AG09319 (cell line): ENCODE measurements around the gene CTNNBL1.
A peak's percentile ranks its signal among the peaks of the same experiment; 100 is the strongest.
"Not testable (repeated sequence)": the region's sequence is repeated elsewhere in the genome, so short reads cannot be mapped to it uniquely, and the experiment has no call there.

Source experiments
- DNase-seq: peaks from one replicate; pipeline ENCODE4 v3.0.0-alpha.2; 2010; ENCODE audit warnings: low read depth; ENCODE audit errors: extremely low read depth
- TF ChIP-seq, protein P1 (sequence below): IDR thresholded peaks from 2 replicates; pipeline ENCODE4 v1.5.1; 2011; ENCODE audit warnings: low read depth, mild to moderate bottlenecking, inconsistent platforms, low read length, moderate library complexity

CTNNBL1 gene

GRCh38 chr20:37853823-37854375 is 160.1 kb downstream of the CTNNBL1 start:
- TF ChIP-seq, protein P1, sequence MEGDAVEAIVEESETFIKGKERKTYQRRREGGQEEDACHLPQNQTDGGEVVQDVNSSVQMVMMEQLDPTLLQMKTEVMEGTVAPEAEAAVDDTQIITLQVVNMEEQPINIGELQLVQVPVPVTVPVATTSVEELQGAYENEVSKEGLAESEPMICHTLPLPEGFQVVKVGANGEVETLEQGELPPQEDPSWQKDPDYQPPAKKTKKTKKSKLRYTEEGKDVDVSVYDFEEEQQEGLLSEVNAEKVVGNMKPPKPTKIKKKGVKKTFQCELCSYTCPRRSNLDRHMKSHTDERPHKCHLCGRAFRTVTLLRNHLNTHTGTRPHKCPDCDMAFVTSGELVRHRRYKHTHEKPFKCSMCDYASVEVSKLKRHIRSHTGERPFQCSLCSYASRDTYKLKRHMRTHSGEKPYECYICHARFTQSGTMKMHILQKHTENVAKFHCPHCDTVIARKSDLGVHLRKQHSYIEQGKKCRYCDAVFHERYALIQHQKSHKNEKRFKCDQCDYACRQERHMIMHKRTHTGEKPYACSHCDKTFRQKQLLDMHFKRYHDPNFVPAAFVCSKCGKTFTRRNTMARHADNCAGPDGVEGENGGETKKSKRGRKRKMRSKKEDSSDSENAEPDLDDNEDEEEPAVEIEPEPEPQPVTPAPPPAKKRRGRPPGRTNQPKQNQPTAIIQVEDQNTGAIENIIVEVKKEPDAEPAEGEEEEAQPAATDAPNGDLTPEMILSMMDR = no peak
- DNase-seq = no peak

DNA sequence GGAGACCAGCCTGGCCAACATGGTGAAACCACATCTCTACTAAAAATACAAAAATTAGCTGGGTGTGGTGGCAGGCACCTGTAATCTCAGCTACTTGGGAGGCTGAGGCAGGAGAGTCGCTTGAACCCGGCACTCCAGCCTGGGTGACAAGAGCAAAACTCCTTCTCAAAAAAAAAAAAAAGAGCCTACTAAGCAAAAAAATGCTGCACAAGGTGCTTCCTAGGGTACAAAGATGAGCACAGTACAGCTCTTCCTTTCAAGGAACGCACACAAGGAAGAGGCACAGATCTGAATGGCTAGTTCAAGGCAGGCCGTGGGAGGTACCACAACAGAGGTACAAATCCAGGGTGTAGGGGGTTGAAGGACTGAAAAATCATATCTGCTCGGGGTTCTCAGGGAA is 162.2 kb downstream of the CTNNBL1 start:
- not testable (repeated sequence) for DNase-seq

DNA sequence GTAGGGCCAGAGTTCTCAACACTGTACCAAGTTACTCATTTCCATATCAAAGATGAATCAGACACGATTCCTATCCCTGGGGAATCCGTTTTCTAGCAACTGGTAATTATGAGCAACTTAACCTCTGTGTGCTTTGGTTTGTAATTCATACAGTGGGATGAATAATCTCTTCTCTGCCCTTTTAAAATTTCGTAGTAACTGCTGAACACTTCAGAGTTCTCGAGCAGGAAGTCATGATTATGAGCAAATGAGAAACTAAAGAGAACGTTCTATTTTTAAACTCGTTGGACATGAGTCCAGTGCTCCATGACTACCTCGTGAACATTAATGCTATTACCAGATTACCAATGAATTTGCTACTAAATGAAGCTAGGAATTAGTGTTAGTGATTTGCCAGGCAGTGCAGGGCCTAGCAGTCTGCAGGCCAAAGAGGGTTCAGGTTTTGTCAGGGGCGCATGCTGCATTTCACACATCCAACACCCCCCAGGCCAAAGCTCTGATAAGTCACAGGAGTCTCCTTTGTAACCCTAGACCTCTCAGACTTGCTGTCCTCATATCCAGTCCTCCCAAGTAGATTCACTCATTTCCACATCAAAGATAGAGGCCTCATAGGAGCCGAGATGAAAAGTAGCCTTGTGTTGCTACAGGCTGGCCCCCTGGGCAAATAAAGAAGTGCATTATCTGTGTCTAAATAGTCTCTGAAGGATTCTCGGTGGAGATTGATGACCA is 163.3 kb downstream of the CTNNBL1 start:
- TF ChIP-seq, protein P1 = no peak
- peak; percentile 23 for DNase-seq

DNA sequence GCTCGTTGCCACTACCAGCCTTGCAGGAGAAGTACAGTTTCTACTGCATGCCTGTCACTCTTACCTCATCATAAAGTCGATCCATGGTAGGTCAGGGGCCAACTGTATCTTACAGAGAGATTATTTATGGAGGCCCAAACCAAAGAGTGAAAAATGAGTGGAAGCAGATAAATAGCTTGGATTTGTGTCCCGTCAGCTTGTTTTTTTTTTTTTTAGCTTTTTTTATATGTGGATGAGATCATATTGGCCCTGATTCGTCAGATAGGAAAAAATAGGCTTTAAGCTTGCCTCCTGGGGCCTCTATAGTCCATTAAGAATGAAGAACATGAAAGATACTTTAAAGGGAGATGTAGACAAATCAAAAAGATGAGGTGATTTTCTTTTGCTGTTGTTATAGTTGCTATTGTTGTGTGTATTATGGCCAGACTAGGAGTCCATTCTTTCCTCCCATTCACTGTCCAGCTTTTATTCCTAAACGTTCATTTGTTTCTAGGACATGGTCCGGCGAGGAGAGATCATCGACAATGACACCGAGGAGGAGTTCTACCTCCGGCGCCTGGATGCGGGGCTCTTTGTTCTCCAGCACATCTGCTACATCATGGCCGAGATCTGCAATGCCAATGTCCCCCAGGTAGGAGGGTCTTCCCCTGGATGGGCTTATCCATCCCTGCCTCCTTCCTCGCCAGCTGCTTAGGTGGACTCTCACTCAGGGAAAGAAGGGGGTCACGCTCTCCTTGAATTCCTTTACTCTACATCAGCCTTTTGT is 165.8 kb downstream of the CTNNBL1 start:
- TF ChIP-seq, protein P1 = no peak

DNA sequence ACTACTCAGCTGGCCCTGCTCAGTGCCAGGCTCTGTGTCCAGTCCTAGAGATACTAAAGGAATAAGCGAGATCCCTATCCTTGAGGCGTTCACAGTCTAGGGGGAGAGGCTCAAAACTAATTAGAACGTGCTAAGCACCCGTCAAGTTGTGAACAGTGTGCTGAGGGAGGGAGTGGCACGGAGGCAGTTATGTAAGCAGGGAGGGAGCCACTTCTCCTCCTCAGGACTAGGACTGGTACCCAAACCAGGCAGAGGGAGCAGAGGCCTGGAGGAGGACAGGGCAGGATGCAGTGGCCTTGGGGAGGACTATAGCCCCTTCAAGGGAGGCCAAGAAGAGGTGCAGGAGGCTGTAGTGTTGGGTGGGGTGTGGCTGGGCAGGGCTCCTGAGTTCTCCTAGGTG is 169.5 kb downstream of the CTNNBL1 start:
- TF ChIP-seq, protein P1 = no peak
- DNase-seq = no peak

More for the DNA sequence above, 165.8 kb downstream of the CTNNBL1 start:
- DNase-seq = no peak

- no peak for DNase-seq
- TF ChIP-seq, protein P1 = no peak
Observed at GRCh38 chr20:37864298-37864697, 170.5 kb downstream of the CTNNBL1 start.

GRCh38 chr20:37866051-37866450 is 172.2 kb downstream of the CTNNBL1 start:
- no peak for DNase-seq
- TF ChIP-seq, protein P1 = no peak
